ENCODE data around the gene VAMP5. TPM values are rescaled to one million over a fixed set of nuclear protein-coding genes. Genes with fewer than 3 reads are reported as not detected.

Gene VAMP5
- total RNA-seq, 1 experiment from 2014 or later: 1.9 TPM

DNA sequence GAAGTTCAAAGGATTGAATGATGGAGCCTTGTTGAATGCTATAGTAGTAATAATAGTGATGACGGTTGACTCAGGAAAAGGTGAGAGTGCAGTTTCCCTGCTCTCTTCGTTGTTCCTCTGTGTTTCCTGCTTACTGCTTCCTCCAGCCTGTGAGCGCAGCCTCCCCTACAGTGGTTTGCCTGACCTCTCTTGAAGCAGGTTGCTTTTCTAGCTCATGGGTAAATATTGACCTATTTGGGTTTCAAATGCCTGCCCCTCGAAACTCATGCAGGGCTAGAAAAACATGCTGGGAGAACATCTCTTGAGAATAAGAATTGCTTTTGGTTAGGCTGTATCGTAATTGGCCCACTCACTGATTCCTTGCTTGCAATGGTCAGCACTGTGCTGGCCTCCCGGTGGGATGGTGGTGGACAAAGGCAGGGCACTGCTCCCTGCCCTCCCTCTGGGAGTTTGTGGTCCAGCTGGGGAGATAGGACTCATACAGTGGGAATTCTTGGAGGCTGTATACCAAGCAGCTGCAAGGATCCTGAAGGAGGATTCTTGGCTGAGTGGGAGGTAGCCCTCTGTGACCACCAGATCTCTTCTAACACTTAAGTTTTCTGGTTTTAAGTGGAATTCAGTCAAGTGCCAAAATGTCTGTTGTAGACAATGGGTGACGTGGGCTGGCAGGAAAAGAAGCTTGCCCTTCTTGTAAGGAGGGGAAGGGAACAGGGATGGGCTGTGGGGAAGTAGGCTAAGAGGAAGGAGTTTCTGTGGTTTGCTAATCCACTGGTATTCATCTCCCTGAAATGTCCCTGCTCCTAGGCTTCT, 6.0 kb downstream of the VAMP5 start:
- ChIA-PET POLR2A (interaction anchor here (0.5 to 1.5 kb wide), 2 partner anchors 11 to 26 kb away, joined by 3 to 7 read pairs; partner anchors contain the start of gene USP39), CTCF (no interaction called here), RAD21 (ENCODE audit: low non-redundant PET in 1 of 2, low total read pairs in 2 of 2, uncharacterized antibody in 2 of 2, unreplicated experiment in 2 of 2) (no interaction called here)
- no peak overlapping the region for H3K4me3 ChIP-seq (replicated peaks in 1 of 2; ENCODE audit: low read depth in 1 of 2, low read length in 2 of 2)
- peaks cover 16 to 33% of the 10 kb centered on the region in 2 experiments for H3K4me1 ChIP-seq (ENCODE audit: control insufficient read depth in 1 of 2, insufficient read depth in 2 of 2, low read length in 2 of 2)
- no peaks in the 10 kb centered on the region for H3K9me3 ChIP-seq (ENCODE audit: control insufficient read depth in 1 of 2, insufficient read depth in 1 of 2, low read depth in 1 of 2, low read length in 2 of 2)
- no TSS peak for BruUV-seq (replicated peaks)
- no peak overlapping the region for H3K9ac ChIP-seq (ENCODE audit: low read length)
- H3K36me3 ChIP-seq (ENCODE audit: control insufficient read depth in 1 of 2, insufficient read depth in 2 of 2, low read length in 2 of 2): no peaks in the 10 kb centered on the region
- H3K79me2 ChIP-seq (ENCODE audit: insufficient read depth, low read length): no peaks in the 10 kb centered on the region
- intact Hi-C loops (cut with micrococcal nuclease): no loop called here
- TF ChIP-seq TCF7L2 (IDR thresholded peaks at IDR 0.05; ENCODE audit: borderline replicate concordance, extremely low read depth, insufficient read depth, insufficient read length) (no peak), CEBPB (IDR thresholded peaks at IDR 0.05; ENCODE audit: low read depth) (no peak), EGR1 (IDR thresholded peaks at IDR 0.05; ENCODE audit: low read depth) (no peak), YY1 (IDR thresholded peaks at IDR 0.05; ENCODE audit: extremely low read depth, insufficient replicate concordance, low read depth, low read length) (no peak), SRF (IDR thresholded peaks at IDR 0.05; ENCODE audit: low read depth) (no peak), FOSL1 (IDR thresholded peaks at IDR 0.05; ENCODE audit: low read depth) (no peak), SIN3A (IDR thresholded peaks at IDR 0.05; ENCODE audit: low read depth) (no peak), POLR2A (IDR thresholded peaks at IDR 0.05; ENCODE audit: borderline replicate concordance, extremely low read depth, insufficient read depth, insufficient read length) (no peak)
- TF ChIP-seq, protein P1, sequence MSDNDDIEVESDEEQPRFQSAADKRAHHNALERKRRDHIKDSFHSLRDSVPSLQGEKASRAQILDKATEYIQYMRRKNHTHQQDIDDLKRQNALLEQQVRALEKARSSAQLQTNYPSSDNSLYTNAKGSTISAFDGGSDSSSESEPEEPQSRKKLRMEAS (IDR thresholded peaks at IDR 0.05): no peak
- TF ChIP-seq, protein P2, sequence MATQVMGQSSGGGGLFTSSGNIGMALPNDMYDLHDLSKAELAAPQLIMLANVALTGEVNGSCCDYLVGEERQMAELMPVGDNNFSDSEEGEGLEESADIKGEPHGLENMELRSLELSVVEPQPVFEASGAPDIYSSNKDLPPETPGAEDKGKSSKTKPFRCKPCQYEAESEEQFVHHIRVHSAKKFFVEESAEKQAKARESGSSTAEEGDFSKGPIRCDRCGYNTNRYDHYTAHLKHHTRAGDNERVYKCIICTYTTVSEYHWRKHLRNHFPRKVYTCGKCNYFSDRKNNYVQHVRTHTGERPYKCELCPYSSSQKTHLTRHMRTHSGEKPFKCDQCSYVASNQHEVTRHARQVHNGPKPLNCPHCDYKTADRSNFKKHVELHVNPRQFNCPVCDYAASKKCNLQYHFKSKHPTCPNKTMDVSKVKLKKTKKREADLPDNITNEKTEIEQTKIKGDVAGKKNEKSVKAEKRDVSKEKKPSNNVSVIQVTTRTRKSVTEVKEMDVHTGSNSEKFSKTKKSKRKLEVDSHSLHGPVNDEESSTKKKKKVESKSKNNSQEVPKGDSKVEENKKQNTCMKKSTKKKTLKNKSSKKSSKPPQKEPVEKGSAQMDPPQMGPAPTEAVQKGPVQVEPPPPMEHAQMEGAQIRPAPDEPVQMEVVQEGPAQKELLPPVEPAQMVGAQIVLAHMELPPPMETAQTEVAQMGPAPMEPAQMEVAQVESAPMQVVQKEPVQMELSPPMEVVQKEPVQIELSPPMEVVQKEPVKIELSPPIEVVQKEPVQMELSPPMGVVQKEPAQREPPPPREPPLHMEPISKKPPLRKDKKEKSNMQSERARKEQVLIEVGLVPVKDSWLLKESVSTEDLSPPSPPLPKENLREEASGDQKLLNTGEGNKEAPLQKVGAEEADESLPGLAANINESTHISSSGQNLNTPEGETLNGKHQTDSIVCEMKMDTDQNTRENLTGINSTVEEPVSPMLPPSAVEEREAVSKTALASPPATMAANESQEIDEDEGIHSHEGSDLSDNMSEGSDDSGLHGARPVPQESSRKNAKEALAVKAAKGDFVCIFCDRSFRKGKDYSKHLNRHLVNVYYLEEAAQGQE (IDR thresholded peaks at IDR 0.05; ENCODE audit: low read depth): no peak
- no peaks in the 10 kb centered on the region for H3K9me2 ChIP-seq (ENCODE audit: insufficient read depth)
- H2AFZ ChIP-seq (ENCODE audit: low read depth, low read length, poor library complexity, severe bottlenecking): no peak overlapping the region
- ATAC-seq (no peak), DNase-seq (ENCODE audit: low read depth, low spot score) (no peak)
- no peak overlapping the region for H3K27ac ChIP-seq (ENCODE audit: low read depth, low read length)
- no peak overlapping the region for H3K4me2 ChIP-seq (ENCODE audit: low read length)
- H3K27me3 ChIP-seq (ENCODE audit: insufficient read depth, low read length): no peaks in the 10 kb centered on the region
- H4K20me1 ChIP-seq (ENCODE audit: insufficient read depth): no peaks in the 10 kb centered on the region

All from HCT116 (cell line).